Breast epithelium (tissue), 4 donors: ENCODE data around the gene RIT2. TPM values are rescaled to one million over a fixed set of nuclear protein-coding genes. Genes with fewer than 3 reads are reported as not detected.

Experiments
- DNase-seq, 2 donors: peaks; one replicate each; pipeline ENCODE4 v3.0.0-alpha.2; 2019; ENCODE audit warnings: low spot score in 2 of 2
- H3K27ac ChIP-seq, 2 donors: fragments of 200-600 bp; sonication (generic) in 1 of 2; one replicate each; pipeline ENCODE4 v1.5.1; 2016 to 2019; ENCODE audit warnings: mild to moderate bottlenecking in 1 of 2
- H3K27me3 ChIP-seq, 2 donors: fragments of 200-600 bp; sonication (generic) in 1 of 2; one replicate each; pipeline versions ENCODE4 v1.5.1 to v1.6.0; 2017 to 2019; ENCODE audit warnings: control low read depth in 1 of 2, mild to moderate bottlenecking in 1 of 2
- H3K36me3 ChIP-seq: fragments of 200-600 bp; one replicate; pipeline ENCODE4 v1.5.1; 2019
- H3K4me1 ChIP-seq, 2 donors: fragments of 200-600 bp; sonication (generic); one replicate each; pipeline ENCODE4 v1.5.1; 2016 to 2019; ENCODE audit warnings: control low read depth in 1 of 2
- H3K4me3 ChIP-seq, 3 donors: fragments of 200-600 bp; sonication (generic); 1 replicate in 2 of 3; 2 replicates in 1 of 3; pipeline ENCODE4 v1.5.1; 2016 to 2019; ENCODE audit warnings: mild to moderate bottlenecking in 3 of 3, moderate library complexity in 2 of 3
- H3K9me3 ChIP-seq, 2 donors: fragments of 200-600 bp; sonication (generic) in 1 of 2; one replicate each; pipeline ENCODE4 v1.5.1; 2016 to 2019; ENCODE audit warnings: control low read depth in 1 of 2
- POLR2A ChIP-seq: fragments of 450-650 bp; IDR thresholded peaks from one replicate; pipeline ENCODE4 v1.6.1; 2016; ENCODE audit warnings: antibody characterized with exemption, mild to moderate bottlenecking, moderate library complexity
- POLR2AphosphoS5 ChIP-seq, 3 donors: sonication (generic); formaldehyde crosslinking; IDR thresholded peaks; one replicate each; pipeline ENCODE4 v1.6.1; 2017; ENCODE audit warnings: antibody characterized with exemption in 3 of 3
- intact Hi-C: fragments of 100-400 bp; cut with DNase I; formaldehyde crosslinking; loops from one replicate; pipeline ENCODE4 v1.15.1; 2023; ENCODE audit warnings: low total_unique reads
- total RNA-seq, 3 donors: library from RNA; depleted of rRNA; stranded (reverse); fragments of >200 nt; gene quantifications; one replicate each; pipeline ENCODE4 v1.1.0, GENCODE V29; 2016
- TF ChIP-seq, protein P1 (sequence below), 3 donors: fragments of 450-650 bp; IDR thresholded peaks; one replicate each; pipeline ENCODE4 v1.5.1; 2016 to 2017; ENCODE audit warnings: antibody characterized with exemption in 3 of 3, mild to moderate bottlenecking in 3 of 3, moderate library complexity in 3 of 3

RIT2 gene
- total RNA-seq, 3 donors from 2014 or later = not detected

DNA sequence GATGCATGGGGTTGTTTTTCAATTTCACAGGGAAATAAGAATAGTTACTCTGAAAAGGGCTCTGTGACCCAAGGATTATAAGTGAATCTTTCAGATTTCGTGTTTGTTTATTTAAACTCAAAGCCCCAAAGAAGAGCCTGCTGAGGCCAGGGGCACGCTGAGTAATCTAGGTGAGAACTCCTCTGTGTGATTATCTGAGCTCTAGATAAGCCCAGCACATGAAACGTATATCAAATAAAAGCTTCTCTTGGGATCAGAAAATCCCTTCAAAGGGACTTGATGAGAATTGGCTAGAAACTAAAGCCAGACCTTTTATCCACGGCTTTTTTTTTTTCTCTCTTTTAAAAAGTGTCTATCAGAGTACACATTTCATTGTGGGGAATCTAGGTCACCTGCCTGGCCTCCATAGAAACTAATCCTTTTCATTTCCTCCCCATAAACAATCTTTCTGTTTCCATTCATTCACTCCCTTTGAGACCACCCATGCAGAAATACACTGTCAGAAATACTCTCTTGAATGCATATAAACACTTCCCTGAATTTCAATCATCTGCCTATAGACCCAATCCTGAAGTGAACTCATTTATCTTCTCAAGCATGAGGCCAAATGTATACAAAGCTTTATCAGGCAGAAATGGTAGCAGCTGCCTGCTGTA lies 137.4 kb downstream of the RIT2 start:
- TF ChIP-seq POLR2AphosphoS5 (IDR thresholded peaks at IDR 0.05) = no peak
- TF ChIP-seq, protein P1, sequence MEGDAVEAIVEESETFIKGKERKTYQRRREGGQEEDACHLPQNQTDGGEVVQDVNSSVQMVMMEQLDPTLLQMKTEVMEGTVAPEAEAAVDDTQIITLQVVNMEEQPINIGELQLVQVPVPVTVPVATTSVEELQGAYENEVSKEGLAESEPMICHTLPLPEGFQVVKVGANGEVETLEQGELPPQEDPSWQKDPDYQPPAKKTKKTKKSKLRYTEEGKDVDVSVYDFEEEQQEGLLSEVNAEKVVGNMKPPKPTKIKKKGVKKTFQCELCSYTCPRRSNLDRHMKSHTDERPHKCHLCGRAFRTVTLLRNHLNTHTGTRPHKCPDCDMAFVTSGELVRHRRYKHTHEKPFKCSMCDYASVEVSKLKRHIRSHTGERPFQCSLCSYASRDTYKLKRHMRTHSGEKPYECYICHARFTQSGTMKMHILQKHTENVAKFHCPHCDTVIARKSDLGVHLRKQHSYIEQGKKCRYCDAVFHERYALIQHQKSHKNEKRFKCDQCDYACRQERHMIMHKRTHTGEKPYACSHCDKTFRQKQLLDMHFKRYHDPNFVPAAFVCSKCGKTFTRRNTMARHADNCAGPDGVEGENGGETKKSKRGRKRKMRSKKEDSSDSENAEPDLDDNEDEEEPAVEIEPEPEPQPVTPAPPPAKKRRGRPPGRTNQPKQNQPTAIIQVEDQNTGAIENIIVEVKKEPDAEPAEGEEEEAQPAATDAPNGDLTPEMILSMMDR (IDR thresholded peaks at IDR 0.05) = no peak
- TF ChIP-seq POLR2A = no peak
- no peaks in the 10 kb centered on the region for H3K36me3 ChIP-seq
- no peak overlapping the region for H3K4me3 ChIP-seq
- intact Hi-C loops = no loop called here
- no peaks in the 10 kb centered on the region for H3K9me3 ChIP-seq
- no peak overlapping the region for H3K27ac ChIP-seq
- no peaks in the 10 kb centered on the region for H3K27me3 ChIP-seq
- H3K4me1 ChIP-seq = no peaks in the 10 kb centered on the region
- no peak for DNase-seq

- Histone ChIP-seq H3K9me3 (no peaks in the 10 kb centered on the region), H3K36me3 (no peaks in the 10 kb centered on the region), H3K27ac (no peak overlapping the region), H3K4me3 (no peak overlapping the region), H3K4me1 (no peaks in the 10 kb centered on the region), H3K27me3 (no peaks in the 10 kb centered on the region)
- intact Hi-C loops = no loop called here
- no peak for DNase-seq
- no peak for TF ChIP-seq POLR2A
- no peak for TF ChIP-seq POLR2AphosphoS5 (IDR thresholded peaks at IDR 0.05)
- TF ChIP-seq, protein P1 (IDR thresholded peaks at IDR 0.05) = no peak
Observed at GRCh38 chr18:42976869-42977590, 138.5 kb downstream of the RIT2 start.

GRCh38 chr18:42969366-42969765 lies 146.1 kb downstream of the RIT2 start:
- Histone ChIP-seq H3K4me3 (no peak overlapping the region), H3K9me3 (no peaks in the 10 kb centered on the region), H3K4me1 (no peaks in the 10 kb centered on the region), H3K27me3 (no peaks in the 10 kb centered on the region), H3K36me3 (no peaks in the 10 kb centered on the region), H3K27ac (no peak overlapping the region)
- intact Hi-C loops = no loop called here
- TF ChIP-seq POLR2A (no peak), POLR2AphosphoS5 (IDR thresholded peaks at IDR 0.05) (no peak)
- TF ChIP-seq, protein P1 (IDR thresholded peaks at IDR 0.05) = no peak
- no peak for DNase-seq

DNA sequence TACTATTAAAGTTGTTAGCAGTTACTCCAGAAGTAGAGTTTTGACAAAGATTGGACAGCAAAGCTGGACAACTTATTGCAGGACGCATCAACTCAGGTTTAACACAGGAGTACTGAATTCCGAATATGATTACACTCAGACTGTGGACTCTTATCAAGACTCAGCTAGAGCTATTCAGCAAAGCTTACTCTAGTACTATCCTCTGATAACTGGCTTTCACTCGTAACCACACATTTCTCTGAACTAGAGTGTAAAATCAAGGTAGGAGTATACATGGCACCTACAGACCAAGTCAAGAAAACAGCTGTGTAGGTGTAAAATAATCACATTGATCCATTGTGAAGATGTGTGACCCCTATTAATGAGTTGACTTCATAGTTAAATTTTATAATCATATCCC lies 154.2 kb downstream of the RIT2 start:
- H3K4me3 ChIP-seq = no peak overlapping the region
- TF ChIP-seq POLR2AphosphoS5 (IDR thresholded peaks at IDR 0.05) (no peak), POLR2A (no peak)
- TF ChIP-seq, protein P1 (IDR thresholded peaks at IDR 0.05) = no peak
- H3K36me3 ChIP-seq = no peaks in the 10 kb centered on the region
- no peaks in the 10 kb centered on the region for H3K9me3 ChIP-seq
- H3K27me3 ChIP-seq = no peaks in the 10 kb centered on the region
- no peak for DNase-seq
- intact Hi-C loops = no loop called here
- no peaks in the 10 kb centered on the region for H3K4me1 ChIP-seq
- no peak overlapping the region for H3K27ac ChIP-seq

GRCh38 chr18:42959528-42959927 lies 156.0 kb downstream of the RIT2 start:
- no peak for DNase-seq
- intact Hi-C loops = no loop called here
- H3K27me3 ChIP-seq = no peaks in the 10 kb centered on the region
- no peaks in the 10 kb centered on the region for H3K36me3 ChIP-seq
- no peaks in the 10 kb centered on the region for H3K9me3 ChIP-seq
- H3K4me3 ChIP-seq = no peak overlapping the region
- TF ChIP-seq, protein P1 (IDR thresholded peaks at IDR 0.05) = no peak
- no peak for TF ChIP-seq POLR2AphosphoS5 (IDR thresholded peaks at IDR 0.05)
- no peak for TF ChIP-seq POLR2A
- no peak overlapping the region for H3K27ac ChIP-seq
- H3K4me1 ChIP-seq = no peaks in the 10 kb centered on the region
